Activated B cell treated with CpG ODN at 0.5 μM for 24 hours (primary cell): ENCODE data around the gene MMP20. TPM values are rescaled to one million over a fixed set of nuclear protein-coding genes. Genes with fewer than 3 reads are reported as not detected.

Experiments used
- ATAC-seq: fragments of 200-7000 bp; cut with Tn5 transposase; one replicate; pipeline ENCODE4 v1.10.0; 2021; ENCODE audit warnings: low read depth, mild to moderate bottlenecking, moderate library complexity
- CTCF ChIA-PET: fragments of 350-600 bp; sonication (Branson Sonifier 250); formaldehyde crosslinking; loops from one replicate; lab custom pipeline; 2021; ENCODE audit warnings: antibody characterized with exemption; lab: Charles Lee
- POLR2A ChIA-PET: fragments of 350-600 bp; sonication (Branson Sonifier 250); formaldehyde crosslinking; loops from one replicate; lab custom pipeline; 2021; ENCODE audit warnings: antibody characterized with exemption; lab: Charles Lee
- DNase-seq: peaks from one replicate; pipeline ENCODE4 v3.0.0; 2022
- H3K27ac Mint-ChIP-seq: one replicate; pipeline ENCODE4 v1.8.0; 2020; ENCODE audit warnings: mixed read lengths
- H3K27me3 Mint-ChIP-seq: one replicate; pipeline ENCODE4 v1.8.0; 2021; ENCODE audit warnings: mixed read lengths
- H3K36me3 Mint-ChIP-seq: one replicate; pipeline ENCODE4 v1.8.0; 2021; ENCODE audit warnings: low read depth, mixed read lengths
- H3K4me1 Mint-ChIP-seq: one replicate; pipeline ENCODE4 v1.8.0; 2021; ENCODE audit warnings: mixed read lengths
- H3K4me3 Mint-ChIP-seq: one replicate; pipeline ENCODE4 v1.8.0; 2020; ENCODE audit warnings: mild to moderate bottlenecking, mixed read lengths
- H3K9me3 Mint-ChIP-seq: one replicate; pipeline ENCODE4 v1.8.0; 2020; ENCODE audit warnings: mixed read lengths
- CTCF ChIP-seq: fragments of 200-600 bp; IDR thresholded peaks from one replicate; pipeline ENCODE4 v1.8.0; 2022; ENCODE audit warnings: antibody characterized with exemption, mild to moderate bottlenecking
- intact Hi-C: fragments of 100-400 bp; cut with micrococcal nuclease; formaldehyde crosslinking; loops from one replicate; pipeline ENCODE4 v1.15.1; 2024
- total RNA-seq: library from RNA; stranded (reverse); gene quantifications from 2 replicates; pipeline ENCODE4 v1.2.3, GENCODE V29; 2022

Gene MMP20
- total RNA-seq, 1 donor from 2014 or later: not detected

- ChIA-PET POLR2A (no interaction called here), CTCF (no interaction called here)
- H3K27me3 Mint-ChIP-seq: no peaks in the 10 kb centered on the region
- H3K4me3 Mint-ChIP-seq: no peak overlapping the region
- no peaks in the 10 kb centered on the region for H3K4me1 Mint-ChIP-seq
- no peak for ATAC-seq
- no peak for TF ChIP-seq CTCF
- intact Hi-C loops: no loop called here
- H3K9me3 Mint-ChIP-seq: no peaks in the 10 kb centered on the region
- H3K36me3 Mint-ChIP-seq: no peaks in the 10 kb centered on the region
- no peak for DNase-seq
- no peak overlapping the region for H3K27ac Mint-ChIP-seq
Observed at GRCh38 chr11:102620179-102620578, 5.0 kb downstream of the MMP20 start.

- ATAC-seq: no peak
- Mint-ChIP-seq H3K27me3 (no peaks in the 10 kb centered on the region), H3K9me3 (no peaks in the 10 kb centered on the region), H3K27ac (no peak overlapping the region), H3K36me3 (no peaks in the 10 kb centered on the region), H3K4me1 (peaks cover 10% of the 10 kb centered on the region), H3K4me3 (no peak overlapping the region)
- no peak for DNase-seq
- POLR2A ChIA-PET: no interaction called here
- TF ChIP-seq CTCF: no peak
- intact Hi-C loops: no loop called here
- CTCF ChIA-PET: interaction anchor here (1.7 kb wide), 1 partner anchor 276 kb away, joined by 4 read pairs; no protein-coding TSS in a partner anchor
Observed at GRCh38 chr11:102617466-102618008, 7.6 kb downstream of the MMP20 start.

GRCh38 chr11:102615894-102616432 lies 9.2 kb downstream of the MMP20 start:
- intact Hi-C loops: no loop called here
- ChIA-PET POLR2A (no interaction called here), CTCF (interaction anchor here (0.9 to 6.0 kb wide), 2 partner anchors 224 to 274 kb away, joined by 3 to 86 read pairs; no protein-coding TSS in a partner anchor)
- Mint-ChIP-seq H3K27me3 (no peaks in the 10 kb centered on the region), H3K27ac (no peak overlapping the region), H3K4me3 (no peak overlapping the region), H3K4me1 (peaks cover 21% of the 10 kb centered on the region), H3K36me3 (no peaks in the 10 kb centered on the region), H3K9me3 (no peaks in the 10 kb centered on the region)
- DNase-seq: no peak
- ATAC-seq: no peak
- no peak for TF ChIP-seq CTCF

- no peak for TF ChIP-seq CTCF
- no peaks in the 10 kb centered on the region for H3K27me3 Mint-ChIP-seq
- H3K36me3 Mint-ChIP-seq: no peaks in the 10 kb centered on the region
- intact Hi-C loops: no loop called here
- no peak overlapping the region for H3K4me3 Mint-ChIP-seq
- H3K4me1 Mint-ChIP-seq: peaks cover 26% of the 10 kb centered on the region
- ChIA-PET POLR2A (no interaction called here), CTCF (interaction anchor here (0.9 to 6.0 kb wide), 7 partner anchors 100 to 273 kb away, joined by 3 to 120 read pairs (median 16); no protein-coding TSS in a partner anchor)
- DNase-seq: no peak
- no peak overlapping the region for H3K27ac Mint-ChIP-seq
- no peaks in the 10 kb centered on the region for H3K9me3 Mint-ChIP-seq
- ATAC-seq: no peak
Observed at GRCh38 chr11:102615077-102615893, 9.8 kb downstream of the MMP20 start.

GRCh38 chr11:102614485-102614884 lies 10.6 kb downstream of the MMP20 start:
- no peak overlapping the region for H3K27ac Mint-ChIP-seq
- H3K4me3 Mint-ChIP-seq: no peak overlapping the region
- no peaks in the 10 kb centered on the region for H3K27me3 Mint-ChIP-seq
- no peak for TF ChIP-seq CTCF
- no peaks in the 10 kb centered on the region for H3K36me3 Mint-ChIP-seq
- ATAC-seq (no peak), DNase-seq (no peak)
- ChIA-PET CTCF (interaction anchor here (1.0 to 6.0 kb wide), 14 partner anchors 16 to 754 kb away, joined by 3 to 120 read pairs (median 13); no protein-coding TSS in a partner anchor), POLR2A (interaction anchor here (1.5 kb wide), 1 partner anchor 273 kb away, joined by 5 read pairs; no protein-coding TSS in a partner anchor)
- H3K9me3 Mint-ChIP-seq: no peaks in the 10 kb centered on the region
- H3K4me1 Mint-ChIP-seq: peaks cover 32% of the 10 kb centered on the region
- intact Hi-C loops: no loop called here
